Choroid plexus epithelial cell (primary cell): ENCODE results near the gene RAB26.

Experiments used
- DNase-seq: peaks from one replicate; pipeline ENCODE4 v3.0.0-alpha.2; 2010; ENCODE audit warnings: low read depth
- H3K4me3 ChIP-seq: 2 replicates; pipeline ENCODE4 v1.5.1; 2011; ENCODE audit warnings: low read depth, mild to moderate bottlenecking, control low read depth, low read length, moderate library complexity
- CTCF ChIP-seq: conservative IDR thresholded peaks from 2 replicates; pipeline ENCODE4 v1.5.1; 2011; ENCODE audit warnings: low read depth, mild to moderate bottlenecking, control low read depth, inconsistent platforms, low read length, moderate library complexity

The RAB26 gene

GRCh38 chr16:2191446-2191706, 43.0 kb downstream of the RAB26 start:
- TF ChIP-seq CTCF, result no peak
- no peak for DNase-seq
- no peak overlapping the region for H3K4me3 ChIP-seq

GRCh38 chr16:2194166-2194834, 45.9 kb downstream of the RAB26 start:
- no peak overlapping the region for H3K4me3 ChIP-seq
- no peak for TF ChIP-seq CTCF
- peak; percentile 34 for DNase-seq

GRCh38 chr16:2194852-2195321, 46.5 kb downstream of the RAB26 start:
- DNase-seq, result peak; percentile 59
- H3K4me3 ChIP-seq, result no peak overlapping the region

GRCh38 chr16:2195322-2196161, 47.1 kb downstream of the RAB26 start:
- H3K4me3 ChIP-seq, result no peak overlapping the region
- DNase-seq, result no peak
- TF ChIP-seq CTCF, result no peak

More at GRCh38 chr16:2194852-2195321, 46.5 kb downstream of the RAB26 start:
- TF ChIP-seq CTCF, result peak; percentile 48

GRCh38 chr16:2196162-2196980, 47.9 kb downstream of the RAB26 start, which contains the start of gene CASKIN1:
Gene CASKIN1, minus strand, starts transcription at chr16:2196605. Its CDS starts 173 bp downstream, at chr16:2196432.
- peak; percentile 17 for DNase-seq
- TF ChIP-seq CTCF, result no peak
- peak within 1 kb of the TSS; percentile 32 for H3K4me3 ChIP-seq

GRCh38 chr16:2196981-2197511, 48.6 kb downstream of the RAB26 start:
- no peak for DNase-seq
- no peak overlapping the region for H3K4me3 ChIP-seq
- TF ChIP-seq CTCF, result no peak
